ENCODE measurements around the gene ZMAT5.

DNA sequence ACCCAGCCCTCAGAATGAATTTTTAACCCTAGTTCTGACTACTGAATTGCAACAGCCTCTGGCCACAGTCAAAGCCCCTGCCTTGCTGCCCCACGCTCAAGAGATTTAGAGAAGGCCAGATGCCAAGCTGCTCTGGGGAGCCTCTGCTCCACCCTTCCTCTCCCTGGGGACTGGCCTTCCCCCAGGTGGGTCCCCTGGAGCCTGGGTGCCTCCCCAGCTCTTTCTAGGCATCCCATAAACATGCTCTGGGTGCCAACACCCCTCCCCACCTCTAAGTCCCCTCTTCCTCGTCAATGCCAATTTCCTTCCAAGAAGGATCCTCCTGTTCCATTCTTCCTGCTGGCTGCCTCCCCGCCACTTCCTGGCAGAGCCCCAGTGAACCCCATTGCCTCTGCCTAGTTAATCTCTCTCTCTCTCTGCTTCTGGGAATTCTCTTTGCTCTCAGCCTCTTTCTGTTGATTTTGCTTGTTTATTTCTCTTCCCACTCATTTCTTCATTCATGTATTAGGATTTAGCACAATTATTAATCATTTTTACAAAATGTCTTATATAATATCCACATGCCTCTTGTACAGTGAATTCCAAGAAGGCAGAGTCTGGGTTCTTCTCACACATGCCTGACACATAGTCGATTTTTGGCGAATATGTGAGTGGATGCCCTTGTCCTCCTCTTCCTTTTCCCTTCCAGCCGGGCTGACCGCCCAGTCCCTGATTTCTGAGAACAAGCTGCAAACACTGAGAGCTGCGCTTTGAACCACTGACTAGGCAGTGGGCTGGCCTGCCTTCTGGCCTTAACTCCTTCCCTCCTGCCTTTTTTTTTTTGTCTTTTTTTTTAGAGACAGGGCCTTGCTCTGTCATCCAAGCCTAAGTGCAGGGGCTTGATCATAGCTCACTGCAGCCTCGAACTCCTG, 17.9 kb upstream of the ZMAT5 start:
- TF ChIP-seq, protein P1, sequence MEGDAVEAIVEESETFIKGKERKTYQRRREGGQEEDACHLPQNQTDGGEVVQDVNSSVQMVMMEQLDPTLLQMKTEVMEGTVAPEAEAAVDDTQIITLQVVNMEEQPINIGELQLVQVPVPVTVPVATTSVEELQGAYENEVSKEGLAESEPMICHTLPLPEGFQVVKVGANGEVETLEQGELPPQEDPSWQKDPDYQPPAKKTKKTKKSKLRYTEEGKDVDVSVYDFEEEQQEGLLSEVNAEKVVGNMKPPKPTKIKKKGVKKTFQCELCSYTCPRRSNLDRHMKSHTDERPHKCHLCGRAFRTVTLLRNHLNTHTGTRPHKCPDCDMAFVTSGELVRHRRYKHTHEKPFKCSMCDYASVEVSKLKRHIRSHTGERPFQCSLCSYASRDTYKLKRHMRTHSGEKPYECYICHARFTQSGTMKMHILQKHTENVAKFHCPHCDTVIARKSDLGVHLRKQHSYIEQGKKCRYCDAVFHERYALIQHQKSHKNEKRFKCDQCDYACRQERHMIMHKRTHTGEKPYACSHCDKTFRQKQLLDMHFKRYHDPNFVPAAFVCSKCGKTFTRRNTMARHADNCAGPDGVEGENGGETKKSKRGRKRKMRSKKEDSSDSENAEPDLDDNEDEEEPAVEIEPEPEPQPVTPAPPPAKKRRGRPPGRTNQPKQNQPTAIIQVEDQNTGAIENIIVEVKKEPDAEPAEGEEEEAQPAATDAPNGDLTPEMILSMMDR (IDR thresholded peaks at IDR 0.05) = no peak
- no peak for TF ChIP-seq EP300 (IDR thresholded peaks at IDR 0.05)

Data from sigmoid colon (tissue), 4 donors.